Trophoblast cell (in vitro differentiated cells and primary cell): Measurements from ENCODE around the gene CCNH.

Source experiments
- DNase-seq, 2 donors: peaks; one replicate each; pipeline ENCODE4 v3.0.0-alpha.2; 2016
- H2AFZ ChIP-seq: 2 replicates; pipeline ENCODE4 v1.6.1; 2013; ENCODE audit warnings: low read length, moderate library complexity, mild to moderate bottlenecking; ENCODE audit not compliant: insufficient read depth, poor library complexity
- H2AK5ac ChIP-seq: 2 replicates; pipeline ENCODE4 v1.6.1; 2013; ENCODE audit warnings: mild to moderate bottlenecking, low read length
- H2BK120ac ChIP-seq: 2 replicates; pipeline ENCODE4 v1.6.1; 2013; ENCODE audit warnings: low read length, mild to moderate bottlenecking, moderate library complexity; ENCODE audit not compliant: insufficient read depth, poor library complexity
- H2BK12ac ChIP-seq: 2 replicates; pipeline ENCODE4 v1.6.1; 2013; ENCODE audit warnings: mild to moderate bottlenecking, low read length, moderate library complexity
- H2BK5ac ChIP-seq: 2 replicates; pipeline ENCODE4 v1.6.1; 2013; ENCODE audit warnings: low read length, low read depth, moderate library complexity, mild to moderate bottlenecking; ENCODE audit not compliant: poor library complexity
- H3K14ac ChIP-seq: 2 replicates; pipeline ENCODE4 v1.6.1; 2013; ENCODE audit warnings: mild to moderate bottlenecking, low read length
- H3K18ac ChIP-seq: 2 replicates; pipeline ENCODE4 v1.6.1; 2013; ENCODE audit warnings: mild to moderate bottlenecking, low read length
- H3K23ac ChIP-seq: 2 replicates; pipeline ENCODE4 v1.6.1; 2013; ENCODE audit warnings: low read length
- H3K27ac ChIP-seq: 2 replicates; pipeline ENCODE4 v1.5.1; 2013; ENCODE audit warnings: low read depth, mild to moderate bottlenecking, inconsistent platforms, low read length, moderate library complexity
- H3K27me3 ChIP-seq: 2 replicates; pipeline ENCODE4 v1.6.1; 2013; ENCODE audit warnings: inconsistent platforms, mild to moderate bottlenecking, low read length, moderate library complexity; ENCODE audit not compliant: insufficient read depth
- H3K36me3 ChIP-seq, 2 experiments: 1 replicate in 1 of 2; 2 replicates in 1 of 2; pipeline ENCODE4 v1.6.1; 2013; ENCODE audit warnings: low read length in 2 of 2, mild to moderate bottlenecking in 2 of 2, moderate library complexity in 1 of 2; ENCODE audit not compliant: insufficient read depth in 2 of 2, control insufficient read depth in 1 of 2
- H3K4ac ChIP-seq: 2 replicates; pipeline ENCODE4 v1.6.1; 2013; ENCODE audit warnings: low read depth, mild to moderate bottlenecking, low read length, moderate library complexity
- H3K4me1 ChIP-seq, 2 experiments: 1 replicate in 1 of 2; 2 replicates in 1 of 2; pipeline ENCODE4 v1.6.1; 2013; ENCODE audit warnings: low read length in 2 of 2, mild to moderate bottlenecking in 2 of 2, moderate library complexity in 1 of 2; ENCODE audit not compliant: insufficient read depth in 2 of 2, control insufficient read depth in 1 of 2
- H3K4me2 ChIP-seq: 2 replicates; pipeline ENCODE4 v1.6.1; 2013; ENCODE audit warnings: inconsistent platforms, mild to moderate bottlenecking, low read length, moderate library complexity
- H3K4me3 ChIP-seq: 2 replicates; pipeline ENCODE4 v1.5.1; 2013; ENCODE audit warnings: mild to moderate bottlenecking, low read depth, low read length, inconsistent platforms
- H3K79me1 ChIP-seq: one replicate; pipeline ENCODE4 v1.6.1; 2013; ENCODE audit warnings: low read length
- H3K79me2 ChIP-seq: 2 replicates; pipeline ENCODE4 v1.6.1; 2013; ENCODE audit warnings: low read length, mild to moderate bottlenecking; ENCODE audit not compliant: control insufficient read depth, insufficient read depth, poor library complexity
- H3K9ac ChIP-seq: 2 replicates; pipeline ENCODE4 v1.6.1; 2013; ENCODE audit warnings: mild to moderate bottlenecking, low read length
- H3K9me3 ChIP-seq: 2 replicates; pipeline ENCODE4 v1.6.1; 2013; ENCODE audit warnings: low read depth, mild to moderate bottlenecking, control low read depth, inconsistent platforms, low read length; ENCODE audit not compliant: insufficient read depth
- H4K12ac ChIP-seq: 2 replicates; pipeline ENCODE4 v1.6.1; 2013; ENCODE audit warnings: low read depth, mild to moderate bottlenecking, low read length, moderate library complexity
- H4K8ac ChIP-seq: 2 replicates; pipeline ENCODE4 v1.6.1; 2013; ENCODE audit warnings: low read depth, mild to moderate bottlenecking, low read length, moderate library complexity
- H4K91ac ChIP-seq: one replicate; pipeline ENCODE4 v1.6.1; 2013; ENCODE audit warnings: low read depth, mild to moderate bottlenecking, low read length, moderate library complexity
- WGBS: extraction: QIAGEN DNeasy Blood & Tissue Kit; methylation state at CpG from one replicate; pipeline ENCODE4 v1.1.7; 2013; ENCODE audit warnings: missing lambda C conversion rate; ENCODE audit not compliant: insufficient read length, insufficient coverage; ENCODE audit errors: extremely low coverage; 5-methylcytosine and 5-hydroxymethylcytosine counted together

Gene CCNH

GRCh38 chr5:87401626-87402025, 11.1 kb downstream of the CCNH start:
- H2BK5ac ChIP-seq = no peak overlapping the region
- H3K9ac ChIP-seq = no peak overlapping the region
- H3K27me3 ChIP-seq = no peaks in the 10 kb centered on the region
- no peaks in the 10 kb centered on the region for H3K79me1 ChIP-seq
- H4K8ac ChIP-seq = no peak overlapping the region
- no peak overlapping the region for H3K27ac ChIP-seq
- no peak overlapping the region for H2AFZ ChIP-seq
- H2BK120ac ChIP-seq = no peak overlapping the region
- no peak overlapping the region for H3K4me2 ChIP-seq
- no peak overlapping the region for H3K14ac ChIP-seq
- H2BK12ac ChIP-seq = no peak overlapping the region
- DNase-seq = no peak
- H3K4me3 ChIP-seq = no peak overlapping the region
- no peaks in the 10 kb centered on the region for H3K4me1 ChIP-seq
- peaks cover 2% of the 10 kb centered on the region for H3K9me3 ChIP-seq
- H3K18ac ChIP-seq = no peak overlapping the region
- no peak overlapping the region for H4K12ac ChIP-seq
- no peaks in the 10 kb centered on the region for H3K79me2 ChIP-seq
- H3K36me3 ChIP-seq = peaks cover 10 to 17% of the 10 kb centered on the region in 2 experiments
- H3K23ac ChIP-seq = no peak overlapping the region
- H2AK5ac ChIP-seq = no peak overlapping the region
- H3K4ac ChIP-seq = no peak overlapping the region
- no peak overlapping the region for H4K91ac ChIP-seq

- no peak overlapping the region for H4K8ac ChIP-seq
- no peak overlapping the region for H3K4ac ChIP-seq
- H2BK120ac ChIP-seq = no peak overlapping the region
- peaks cover 16 to 21% of the 10 kb centered on the region in 2 experiments for H3K36me3 ChIP-seq
- no peaks in the 10 kb centered on the region for H3K79me1 ChIP-seq
- H2BK12ac ChIP-seq = no peak overlapping the region
- H3K27ac ChIP-seq = no peak overlapping the region
- no peak overlapping the region for H3K23ac ChIP-seq
- H4K91ac ChIP-seq = no peak overlapping the region
- peak in 1 of 2 donors; percentile 66 for DNase-seq
- no peak overlapping the region for H3K4me2 ChIP-seq
- peaks cover 2% of the 10 kb centered on the region for H3K9me3 ChIP-seq
- H2AFZ ChIP-seq = no peak overlapping the region
- no peak overlapping the region for H2AK5ac ChIP-seq
- no peak overlapping the region for H3K14ac ChIP-seq
- H3K18ac ChIP-seq = no peak overlapping the region
- H3K4me3 ChIP-seq = no peak overlapping the region
- no peaks in the 10 kb centered on the region for H3K79me2 ChIP-seq
- no peaks in the 10 kb centered on the region for H3K27me3 ChIP-seq
- H4K12ac ChIP-seq = no peak overlapping the region
- no peak overlapping the region for H2BK5ac ChIP-seq
- no peak overlapping the region for H3K9ac ChIP-seq
- no peaks in the 10 kb centered on the region for H3K4me1 ChIP-seq
- no CpG with 5 or more reads among the region's 4 CpGs for WGBS
Observed at GRCh38 chr5:87400305-87400899, 12.3 kb downstream of the CCNH start.

- no peak overlapping the region for H3K18ac ChIP-seq
Observed at GRCh38 chr5:87399720-87400119, 13.0 kb downstream of the CCNH start.

GRCh38 chr5:87398981-87399614, 13.6 kb downstream of the CCNH start:
- no peaks in the 10 kb centered on the region for H3K4me1 ChIP-seq
- peak in 1 of 2 donors; percentile 20 for DNase-seq
- H3K18ac ChIP-seq = no peak overlapping the region
- no peak overlapping the region for H3K14ac ChIP-seq
- no peak overlapping the region for H2BK12ac ChIP-seq
- WGBS = no CpG with 5 or more reads among the region's 5 CpGs
- H2BK5ac ChIP-seq = no peak overlapping the region
- H3K36me3 ChIP-seq = peaks cover 17 to 21% of the 10 kb centered on the region in 2 experiments
- H3K4ac ChIP-seq = no peak overlapping the region
- no peak overlapping the region for H3K27ac ChIP-seq
- no peak overlapping the region for H4K91ac ChIP-seq
- H2BK120ac ChIP-seq = no peak overlapping the region
- H3K27me3 ChIP-seq = no peaks in the 10 kb centered on the region
- H4K8ac ChIP-seq = no peak overlapping the region
- no peak overlapping the region for H2AK5ac ChIP-seq
- peaks cover 2% of the 10 kb centered on the region for H3K9me3 ChIP-seq
- no peak overlapping the region for H3K4me3 ChIP-seq
- no peak overlapping the region for H3K9ac ChIP-seq
- no peaks in the 10 kb centered on the region for H3K79me2 ChIP-seq
- H2AFZ ChIP-seq = no peak overlapping the region
- H3K79me1 ChIP-seq = no peaks in the 10 kb centered on the region
- H3K23ac ChIP-seq = no peak overlapping the region
- H3K4me2 ChIP-seq = no peak overlapping the region
- H4K12ac ChIP-seq = no peak overlapping the region

More at GRCh38 chr5:87399720-87400119, 13.0 kb downstream of the CCNH start:
- Histone ChIP-seq H3K27ac (no peak overlapping the region), H2AFZ (no peak overlapping the region), H3K23ac (no peak overlapping the region), H3K4ac (no peak overlapping the region), H4K91ac (no peak overlapping the region), H2BK5ac (no peak overlapping the region), H3K9ac (no peak overlapping the region), H3K4me3 (no peak overlapping the region), H3K4me2 (no peak overlapping the region), H3K14ac (no peak overlapping the region), H4K8ac (no peak overlapping the region), H3K9me3 (peaks cover 2% of the 10 kb centered on the region), H2BK120ac (no peak overlapping the region), H2BK12ac (no peak overlapping the region), H3K79me2 (no peaks in the 10 kb centered on the region), H2AK5ac (no peak overlapping the region), H3K79me1 (no peaks in the 10 kb centered on the region), H3K27me3 (no peaks in the 10 kb centered on the region), H4K12ac (no peak overlapping the region), H3K36me3 (peaks cover 17 to 21% of the 10 kb centered on the region in 2 experiments), H3K4me1 (no peaks in the 10 kb centered on the region)
- no CpG with 5 or more reads among the region's 2 CpGs for WGBS
- no peak for DNase-seq
